ENCODE measurements around the gene CFDP1. TPM values are rescaled to one million over a fixed set of nuclear protein-coding genes. Genes with fewer than 3 reads are reported as not detected.

The CFDP1 gene
- total RNA-seq, 6 experiments from 2014 or later: 23.9 to 43.3 (median 36.0) TPM

- Histone ChIP-seq H3K27me3 (no peaks in the 10 kb centered on the region), H3K36me3 (no peaks in the 10 kb centered on the region), H3K4me3 (no peak overlapping the region), H3K9me3 (no peaks in the 10 kb centered on the region), H3K4me1 (peaks cover 0 to 26% (median 8%) of the 10 kb centered on the region in 4 donors), H3K27ac (peak overlapping the region in 1 of 3 donors; percentile 73)
- peak; percentile 13 to 52 (median 37) for ATAC-seq
- TF ChIP-seq CTCF (IDR thresholded peaks at IDR 0.05): no peak
- TF ChIP-seq POLR2A (IDR thresholded peaks at IDR 0.05): no peak
- DNase-seq: no peak
- intact Hi-C loops (cut with DNase I): loop anchor here in 1 of 2 donors (10.0 kb wide), 1 partner anchor 146 kb away; no protein-coding TSS in a partner anchor
- 14% methylated on average over 2 of the region's 2 CpGs for WGBS (ENCODE audit: insufficient coverage, low coverage, low lambda C conversion rate, missing lambda C conversion rate)
Observed at GRCh38 chr16:75380870-75381269, 52.4 kb downstream of the CFDP1 start.

GRCh38 chr16:75379911-75380847 is 53.1 kb downstream of the CFDP1 start:
- no peak overlapping the region for H3K4me3 ChIP-seq
- no peaks in the 10 kb centered on the region for H3K36me3 ChIP-seq
- H3K4me1 ChIP-seq: peaks cover 0 to 26% (median 8%) of the 10 kb centered on the region in 4 donors
- peak in 2 of 4 donors; percentile 34 to 35 for ATAC-seq
- no peaks in the 10 kb centered on the region for H3K9me3 ChIP-seq
- no peaks in the 10 kb centered on the region for H3K27me3 ChIP-seq
- 62% methylated on average over 9 of the region's 10 CpGs for WGBS (ENCODE audit: insufficient coverage, low coverage, low lambda C conversion rate, missing lambda C conversion rate)
- intact Hi-C loops (cut with DNase I): loop anchor here in 1 of 2 donors (10.0 kb wide), 1 partner anchor 145 kb away; no protein-coding TSS in a partner anchor
- TF ChIP-seq CTCF (IDR thresholded peaks at IDR 0.05) (no peak), POLR2A (IDR thresholded peaks at IDR 0.05) (no peak)
- peak overlapping the region in 1 of 3 donors; percentile 73 for H3K27ac ChIP-seq
- no peak for DNase-seq

GRCh38 chr16:75379339-75379738 is 54.0 kb downstream of the CFDP1 start:
- DNase-seq (no peak), ATAC-seq (no peak)
- H3K36me3 ChIP-seq: no peaks in the 10 kb centered on the region
- intact Hi-C loops (cut with DNase I): no loop called here
- TF ChIP-seq CTCF (IDR thresholded peaks at IDR 0.05): no peak
- no peaks in the 10 kb centered on the region for H3K27me3 ChIP-seq
- WGBS (ENCODE audit: insufficient coverage, low coverage, low lambda C conversion rate, missing lambda C conversion rate): 40% methylated on average over 1 of the region's 1 CpG
- H3K4me1 ChIP-seq: peaks cover 0 to 26% (median 8%) of the 10 kb centered on the region in 4 donors
- no peaks in the 10 kb centered on the region for H3K9me3 ChIP-seq
- H3K27ac ChIP-seq: no peak overlapping the region
- H3K4me3 ChIP-seq: no peak overlapping the region

- intact Hi-C loops (cut with DNase I): no loop called here
- no peak for ATAC-seq
- WGBS (ENCODE audit: insufficient coverage, low coverage, low lambda C conversion rate, missing lambda C conversion rate): 100% methylated on average over 2 of the region's 2 CpGs
Observed at GRCh38 chr16:75378616-75379015, 54.7 kb downstream of the CFDP1 start.

More at GRCh38 chr16:75378616-75379015, 54.7 kb downstream of the CFDP1 start:
- TF ChIP-seq POLR2A (IDR thresholded peaks at IDR 0.05) (no peak), CTCF (IDR thresholded peaks at IDR 0.05) (no peak)
- Histone ChIP-seq H3K4me3 (no peak overlapping the region), H3K27ac (no peak overlapping the region), H3K9me3 (no peaks in the 10 kb centered on the region), H3K4me1 (peaks cover 0 to 26% (median 8%) of the 10 kb centered on the region in 4 donors), H3K36me3 (no peaks in the 10 kb centered on the region), H3K27me3 (no peaks in the 10 kb centered on the region)
- no peak for DNase-seq
